Dermis blood vessel endothelial cell (primary cell): ENCODE results near the gene SRP68. TPM values are rescaled to one million over a fixed set of nuclear protein-coding genes. Genes with fewer than 3 reads are reported as not detected.
A peak's percentile ranks its signal among the peaks of the same experiment; 100 is the strongest.
"Not testable (repeated sequence)": the region's sequence is repeated elsewhere in the genome, so short reads cannot be mapped to it uniquely, and the experiment has no call there.

ENCODE experiments used
- DNase-seq: peaks from one replicate; pipeline ENCODE4 v3.0.0; 2010
- total RNA-seq: library from RNA; depleted of rRNA; stranded (reverse); fragments of >200 nt; gene quantifications from 2 replicates; pipeline ENCODE4 v1.2.3, GENCODE V29; 2014

Gene SRP68
- total RNA-seq, 1 donor from 2014 or later: 28.2 TPM

DNA sequence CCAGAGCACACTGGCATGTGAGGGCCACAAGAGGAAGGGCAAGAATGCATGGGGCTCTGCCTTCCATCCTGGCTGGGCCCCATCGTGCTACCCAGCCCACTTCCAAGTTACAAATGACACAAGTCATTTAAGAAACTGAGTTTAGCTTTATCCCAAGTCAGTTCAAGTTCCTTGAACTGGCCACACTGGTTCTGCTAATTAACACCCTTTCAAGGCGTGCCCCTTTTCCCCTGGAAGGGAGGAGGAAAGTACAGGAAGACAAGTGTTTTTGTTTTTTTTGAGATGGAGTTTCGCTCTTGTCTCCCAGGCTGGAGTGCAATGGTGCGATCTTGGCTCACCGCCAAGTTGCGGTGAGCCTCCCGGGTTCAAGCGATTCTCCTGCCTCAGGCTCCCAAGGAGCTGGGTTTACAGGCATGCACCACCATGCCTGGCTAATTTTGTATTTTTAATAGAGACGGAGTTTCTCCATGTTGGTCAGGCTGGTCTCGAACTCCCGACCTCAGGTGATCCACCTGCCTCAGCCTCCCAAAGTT, 27.8 kb downstream of the SRP68 start:
- DNase-seq: not testable (repeated sequence)

DNA sequence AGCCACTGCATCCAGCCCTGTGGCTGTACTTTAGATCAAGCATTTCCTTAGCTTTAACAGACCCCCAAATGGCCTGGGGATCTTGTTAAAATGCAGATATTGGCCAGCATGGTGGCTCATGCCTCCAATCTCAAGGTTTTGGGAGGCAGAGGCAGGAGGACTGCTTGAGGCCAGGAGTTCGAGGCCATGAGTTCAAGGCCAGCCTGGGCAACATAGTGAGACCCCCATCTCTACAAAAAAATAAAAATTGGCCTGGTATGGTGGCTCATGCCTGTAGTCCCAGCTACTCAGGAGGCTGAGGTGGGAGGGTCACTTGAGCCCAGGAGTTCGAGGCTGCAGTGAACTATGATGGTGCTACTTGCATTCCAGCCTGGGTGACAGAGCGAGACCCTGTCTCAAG, 29.4 kb downstream of the SRP68 start:
- DNase-seq: not testable (repeated sequence)

DNA sequence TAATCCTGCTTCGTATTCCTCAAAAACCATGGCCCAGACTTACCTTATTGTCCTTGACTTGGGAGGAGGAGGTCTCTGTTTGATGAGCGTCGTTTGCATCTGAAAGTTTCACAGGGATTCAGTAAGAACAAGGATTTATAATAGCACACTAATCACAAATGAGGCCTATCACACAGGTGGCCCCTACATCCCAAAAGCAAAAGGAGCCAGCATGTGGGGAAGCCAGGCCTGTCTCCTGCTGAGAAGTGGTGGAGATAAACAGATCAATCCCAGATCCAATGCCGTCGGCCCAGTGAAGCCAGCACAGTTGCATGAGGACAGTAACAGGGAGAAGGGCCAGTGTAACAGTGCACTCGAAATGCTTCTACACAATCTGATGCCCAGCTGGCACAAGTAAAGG, 31.9 kb downstream of the SRP68 start:
- DNase-seq: no peak

DNA sequence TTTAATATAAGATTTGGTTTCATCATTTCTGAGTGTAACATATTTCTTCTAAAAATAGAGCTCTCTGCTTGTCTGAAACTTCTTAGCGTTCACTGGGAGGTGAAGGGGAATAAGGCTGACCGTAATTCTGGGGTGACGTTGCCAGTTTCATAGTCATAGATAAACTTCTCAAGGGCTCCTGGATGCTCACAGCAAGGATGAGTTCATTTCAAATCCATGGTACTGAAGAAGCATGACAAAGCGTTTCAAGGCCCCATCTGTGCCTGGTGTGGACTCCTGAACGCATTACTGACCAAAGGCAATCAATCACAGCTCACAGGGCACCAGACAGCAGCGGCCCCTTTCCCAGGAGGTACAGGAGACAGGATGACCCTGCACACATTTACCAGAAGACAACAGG, 33.2 kb downstream of the SRP68 start:
- DNase-seq: no peak

DNA sequence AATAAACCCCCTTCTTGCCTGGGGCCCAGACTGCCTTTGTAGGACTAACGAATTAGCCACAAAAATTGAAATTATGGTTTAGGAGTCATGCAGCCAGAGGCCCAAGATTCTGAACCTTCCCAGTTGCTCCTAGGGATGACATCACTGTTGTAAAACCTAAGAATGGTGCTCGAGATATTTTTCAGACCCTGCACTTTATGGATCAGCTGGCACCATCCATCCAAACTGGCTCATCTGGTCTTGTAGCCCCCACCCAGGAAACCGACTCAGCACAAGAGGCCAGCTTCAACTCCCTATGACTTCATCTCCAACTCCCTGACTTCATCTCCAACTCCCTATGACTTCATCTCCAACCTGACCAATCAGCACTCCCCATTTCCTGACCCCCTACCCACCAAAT, 34.3 kb downstream of the SRP68 start:
- DNase-seq: no peak

DNA sequence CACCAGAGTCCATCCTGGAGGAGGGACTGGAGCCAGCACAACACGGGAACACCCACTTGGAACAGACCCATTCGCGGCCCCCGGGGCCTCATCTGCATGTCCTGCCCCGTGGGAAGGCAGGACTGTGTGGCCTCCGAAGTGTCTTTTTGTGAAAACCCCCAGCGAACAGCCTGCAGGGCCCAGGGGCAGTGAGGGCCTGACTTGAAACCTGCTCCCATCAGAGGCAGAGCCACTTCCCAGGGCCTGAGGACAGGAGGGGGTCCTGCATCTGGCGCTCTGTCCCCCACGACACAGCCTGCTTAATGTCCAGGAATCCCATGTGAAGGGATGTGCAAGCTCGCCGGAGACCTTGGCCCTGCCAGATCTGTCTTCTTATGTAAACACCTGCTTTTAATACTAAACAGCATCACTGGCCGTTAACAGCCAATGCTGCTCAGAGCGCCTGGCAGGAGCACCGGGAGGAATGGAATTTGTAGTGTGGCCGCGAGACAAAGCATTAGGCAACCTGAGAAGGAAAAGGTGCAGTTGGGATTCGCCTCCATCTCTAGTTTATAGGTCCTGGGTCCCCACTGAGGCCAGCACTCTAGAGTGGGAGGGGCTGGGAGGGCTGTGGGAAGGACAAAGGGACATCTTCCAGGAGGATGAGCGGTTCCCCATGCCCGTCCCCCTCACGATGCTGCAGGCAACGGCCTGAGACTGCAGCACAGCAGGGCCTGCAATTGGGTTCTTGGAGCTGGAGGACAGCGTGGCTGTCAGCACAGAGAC, 35.6 kb downstream of the SRP68 start:
- no peak for DNase-seq

DNA sequence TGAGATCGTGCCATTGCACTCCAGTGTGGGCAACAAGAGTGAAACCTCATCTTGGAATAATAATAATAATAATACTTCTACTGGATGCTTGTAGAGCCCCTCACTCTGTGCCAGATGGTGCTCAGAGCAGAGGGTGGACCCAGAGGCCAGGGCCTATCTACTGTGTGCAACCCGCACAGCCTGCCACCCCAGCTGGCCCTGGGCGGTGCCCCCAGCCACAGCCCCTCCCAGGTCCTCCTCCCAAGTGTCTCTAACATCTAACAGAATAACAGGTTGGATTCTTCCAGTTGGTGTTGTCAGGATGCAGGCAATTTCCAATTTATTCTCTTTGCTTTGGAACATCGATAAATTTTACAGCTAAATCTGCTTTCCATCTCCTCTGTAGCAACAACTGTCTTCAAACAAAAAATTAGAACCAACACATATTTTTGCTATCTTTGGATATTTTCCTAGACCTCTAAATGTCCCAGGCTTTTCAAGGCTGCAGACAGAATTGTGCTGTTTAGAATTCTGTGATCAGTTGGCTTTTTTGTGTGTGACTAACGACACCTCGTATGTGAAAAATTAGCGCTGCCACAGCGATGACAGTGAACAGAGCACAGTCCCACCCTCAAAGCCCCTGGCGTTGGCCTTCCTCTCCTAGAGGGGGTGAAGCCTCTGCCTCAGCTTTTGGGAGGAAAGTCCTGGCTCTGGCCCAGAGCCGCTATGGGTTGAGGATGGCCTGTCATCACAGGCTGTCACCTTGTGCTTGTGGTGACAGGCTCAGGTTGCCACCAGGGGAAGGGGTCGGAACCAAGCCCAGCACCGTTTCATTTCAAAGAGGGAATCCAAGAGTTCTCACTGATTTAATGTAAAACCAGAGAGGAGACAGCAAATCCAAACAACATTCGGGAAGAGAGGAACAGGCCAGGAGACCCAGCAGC, 37.6 kb downstream of the SRP68 start:
- DNase-seq: no peak

DNA sequence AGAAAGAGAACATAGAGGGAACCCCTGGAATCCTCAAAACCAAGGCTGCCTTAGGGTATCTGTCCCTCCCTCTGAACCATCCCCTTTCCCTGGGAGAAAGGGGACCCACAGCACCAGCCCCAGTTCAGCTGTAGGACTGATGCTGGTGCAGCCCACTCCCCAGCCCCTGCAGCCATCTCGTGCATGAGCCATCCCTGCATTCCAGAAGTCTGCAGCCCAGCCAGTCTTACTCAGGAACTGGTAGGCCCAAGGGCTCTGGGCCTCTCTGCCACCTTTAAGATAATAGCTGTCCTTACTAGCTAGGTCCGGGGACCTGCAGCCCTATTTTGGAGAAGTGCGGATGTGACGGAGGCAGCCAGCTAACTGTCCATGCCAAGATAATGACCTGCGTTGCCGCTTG, 39.2 kb downstream of the SRP68 start:
- DNase-seq: no peak

DNA sequence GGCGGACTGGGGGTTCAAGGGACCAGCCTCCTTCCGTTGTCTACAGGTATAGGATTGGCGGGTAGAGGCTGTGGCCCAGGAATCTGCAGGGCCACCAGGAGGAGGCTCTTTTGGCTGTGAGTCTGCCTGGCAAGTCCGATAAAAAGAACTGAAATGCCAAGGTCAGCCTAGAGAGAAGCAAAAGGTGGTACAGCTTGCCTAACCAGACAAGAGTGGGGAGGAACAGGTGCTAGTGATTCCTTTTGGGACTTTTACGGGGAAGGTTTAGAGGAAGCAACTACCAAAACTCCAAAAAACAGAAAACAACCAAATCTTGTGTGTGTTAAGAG, 39.6 kb downstream of the SRP68 start:
- DNase-seq: no peak

DNA sequence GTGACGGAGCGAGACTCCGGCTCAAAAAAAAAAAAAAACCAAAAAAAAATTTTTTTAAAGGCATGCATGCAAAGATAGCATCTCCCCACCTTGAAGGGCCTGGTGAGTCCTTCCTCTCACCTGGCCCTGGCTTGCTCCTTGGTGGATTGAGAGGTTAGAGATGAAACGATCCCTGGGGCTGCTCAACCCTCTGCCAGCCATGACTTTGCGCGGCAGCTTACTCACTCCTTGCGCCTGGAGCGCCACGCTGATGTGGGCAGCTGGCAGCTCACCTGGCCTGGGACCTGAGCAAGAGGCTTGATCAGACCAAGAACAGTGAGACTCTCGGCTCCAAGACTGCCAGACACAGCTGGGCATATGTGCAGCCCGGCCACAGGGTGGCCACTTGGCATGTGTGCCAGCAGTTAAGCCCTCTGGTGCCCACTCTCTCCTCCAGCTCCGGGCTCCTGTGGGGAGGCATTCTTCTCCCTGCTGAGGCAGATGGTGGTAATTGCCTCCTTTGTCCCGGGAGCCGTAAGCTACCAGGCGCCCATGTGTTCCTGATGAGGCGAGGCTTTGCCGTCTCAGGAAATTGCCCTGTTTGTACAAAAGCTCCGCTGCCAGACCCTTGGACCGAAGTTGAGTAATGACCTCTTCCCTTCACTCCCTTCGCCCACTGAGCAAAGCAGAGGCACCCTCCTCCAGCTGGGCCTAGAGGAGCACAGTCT, 40.1 kb downstream of the SRP68 start:
- DNase-seq: peak; percentile 43

DNA sequence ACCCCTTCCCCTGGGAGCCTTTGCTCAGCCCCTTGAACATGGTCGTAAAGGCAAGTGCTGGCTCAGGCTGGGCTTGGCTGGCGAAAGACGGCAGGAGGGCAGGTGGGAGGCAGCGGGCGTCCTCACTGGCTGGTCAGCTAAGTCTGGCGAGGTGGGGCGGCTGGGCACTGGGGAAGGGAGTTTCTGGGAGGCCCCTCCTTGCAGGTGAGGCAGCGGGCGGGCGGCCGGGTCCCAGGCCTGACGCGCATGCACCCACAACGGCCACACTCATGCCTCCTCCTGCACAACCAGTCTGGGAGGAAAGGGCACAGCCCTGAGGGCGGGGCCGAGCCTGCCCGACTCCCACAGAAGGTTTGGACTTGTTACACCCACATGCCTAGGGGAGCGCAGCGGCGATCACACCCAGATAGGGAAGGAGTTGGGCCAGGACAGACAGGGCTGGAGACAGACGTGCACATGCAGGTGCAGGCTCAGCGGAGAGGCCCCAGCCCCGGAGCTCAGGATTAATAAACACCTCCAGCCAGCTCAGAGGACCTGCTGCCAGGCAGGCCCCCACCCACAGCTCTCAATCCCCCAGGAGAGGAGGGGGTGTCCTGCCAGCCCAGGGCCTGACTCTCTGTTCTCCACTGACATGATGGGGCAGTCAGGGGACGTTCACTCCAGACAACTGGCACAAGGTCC, 45.0 kb downstream of the SRP68 start, which contains the start of gene EVPL:
EVPL (minus strand) TSS at position 148 of the 681 bp plus-strand sequence; CDS start at position 40, 108 bp downstream.
- DNase-seq: no peak

DNA sequence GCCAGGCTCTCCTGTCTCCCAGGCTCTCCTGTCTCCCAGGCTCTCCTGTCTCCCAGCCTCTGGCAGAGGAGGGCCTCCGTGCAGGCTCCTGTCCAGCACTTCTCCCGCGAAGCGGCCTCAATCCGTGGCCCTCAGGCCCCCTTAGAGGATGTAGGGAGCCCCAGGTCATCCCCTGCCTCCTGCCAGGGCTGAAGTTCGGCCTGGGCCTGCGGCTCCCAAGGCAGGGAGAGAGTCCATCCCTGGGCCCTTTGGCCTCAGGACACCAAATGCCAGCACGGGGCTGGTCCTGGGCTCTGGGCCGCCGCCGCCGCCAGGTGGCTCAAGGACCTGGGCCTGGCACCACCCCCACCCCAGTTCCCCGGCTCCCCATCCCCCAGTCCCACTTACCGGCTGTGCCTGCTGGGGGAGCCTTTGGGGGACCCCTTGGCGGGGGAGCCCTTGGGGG, 45.6 kb downstream of the SRP68 start:
- DNase-seq: no peak

DNA sequence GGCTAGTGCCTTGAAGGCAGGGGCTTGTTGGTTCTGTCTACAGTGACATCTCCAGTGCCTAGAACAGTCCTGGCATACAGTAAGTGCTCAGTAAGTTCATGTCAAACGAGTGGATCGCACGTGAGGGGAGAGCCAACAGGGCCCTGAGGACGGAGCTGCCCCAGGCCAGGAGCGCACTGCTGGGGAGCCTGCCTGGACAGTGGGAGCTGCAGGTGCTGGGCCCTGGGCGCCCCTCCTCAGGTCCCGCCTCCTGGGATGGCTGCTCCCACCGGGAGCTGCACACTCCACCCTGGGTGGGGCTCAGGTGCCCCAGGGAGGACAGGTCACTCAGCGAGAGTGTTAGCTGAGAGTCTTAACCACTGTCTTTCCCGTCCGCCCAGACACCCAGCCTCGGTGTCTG, 47.0 kb downstream of the SRP68 start:
- no peak for DNase-seq

DNA sequence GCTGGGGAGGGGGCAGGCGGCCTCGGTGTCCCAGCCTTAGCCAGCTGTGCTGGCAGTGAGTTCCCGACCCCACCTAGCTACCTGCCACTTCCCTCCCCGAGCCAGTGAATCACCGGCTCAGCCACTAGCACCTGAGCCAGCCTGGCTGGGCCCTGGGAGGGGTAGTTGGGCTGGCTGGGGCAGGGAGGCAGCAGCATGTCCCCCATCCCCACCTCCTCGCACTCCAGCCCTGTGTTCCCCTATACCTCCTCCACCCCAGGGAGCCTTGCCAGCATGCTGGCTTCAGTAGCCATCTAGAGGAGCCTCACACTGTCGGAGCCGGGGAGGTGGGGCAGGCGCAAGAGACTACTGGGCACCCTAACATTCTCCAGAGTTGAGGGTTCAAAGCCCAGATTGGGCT, 48.0 kb downstream of the SRP68 start:
- no peak for DNase-seq

DNA sequence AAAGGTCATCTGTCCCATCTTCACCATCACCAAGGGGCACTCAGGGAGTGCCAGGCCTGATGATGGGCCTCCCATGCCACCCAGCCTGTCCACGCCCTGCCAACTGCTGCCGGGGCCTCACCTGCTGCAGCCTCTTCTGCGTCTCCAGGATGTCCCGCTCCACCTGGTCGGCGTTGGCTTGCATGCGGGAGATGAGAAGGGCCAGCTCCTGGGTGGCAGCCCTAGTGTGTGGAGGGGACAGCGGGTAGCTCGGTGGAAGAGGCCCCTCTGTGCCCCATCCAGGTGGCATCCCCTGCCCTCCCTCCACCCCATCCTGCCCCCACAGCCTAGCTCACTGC, 48.4 kb downstream of the SRP68 start:
- no peak for DNase-seq

DNA sequence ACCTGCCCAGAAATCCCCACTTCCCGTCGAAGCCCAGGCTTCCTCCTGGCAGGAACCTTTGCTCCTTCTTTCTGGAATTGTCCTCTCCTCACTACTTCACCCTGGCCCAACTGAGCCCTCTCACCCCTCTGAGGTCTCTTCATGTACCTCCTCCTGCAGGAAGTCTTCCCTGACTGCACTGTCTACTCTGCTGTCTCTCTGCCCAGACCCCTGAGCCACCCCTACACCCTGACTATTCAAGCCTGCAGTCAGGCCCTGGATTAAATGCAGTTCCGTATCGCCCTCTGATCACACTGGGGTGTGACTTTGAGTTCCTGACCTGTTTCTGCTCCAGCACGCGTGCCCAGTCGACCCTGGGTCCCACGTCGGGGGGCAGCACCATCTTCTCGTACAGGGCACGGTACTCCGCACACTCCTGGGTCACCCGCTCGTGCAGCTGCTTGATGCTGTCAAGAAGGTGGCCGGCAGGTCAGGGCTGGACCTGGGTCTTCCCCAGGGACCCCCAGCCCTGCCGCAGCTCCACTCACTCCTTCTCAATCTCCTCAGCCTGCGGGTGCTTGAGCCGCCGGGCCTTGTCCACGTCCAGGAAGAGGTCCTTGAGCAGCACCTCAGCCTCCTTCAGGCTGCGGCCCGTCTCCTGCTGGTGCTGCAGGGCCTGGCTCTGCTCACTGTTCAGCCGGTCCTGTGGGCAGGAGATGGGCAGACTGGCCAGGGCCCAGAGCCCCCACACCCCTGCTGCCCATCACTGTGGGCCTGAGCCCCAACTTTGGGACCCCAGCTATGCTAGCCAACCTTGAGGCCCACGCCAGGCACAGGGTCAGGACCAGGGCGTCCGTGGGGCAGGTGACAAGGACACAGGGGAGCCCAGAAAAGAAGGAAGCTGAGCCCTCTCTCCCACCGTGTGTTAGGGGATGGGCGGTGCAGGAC, 49.1 kb downstream of the SRP68 start:
- no peak for DNase-seq

DNA sequence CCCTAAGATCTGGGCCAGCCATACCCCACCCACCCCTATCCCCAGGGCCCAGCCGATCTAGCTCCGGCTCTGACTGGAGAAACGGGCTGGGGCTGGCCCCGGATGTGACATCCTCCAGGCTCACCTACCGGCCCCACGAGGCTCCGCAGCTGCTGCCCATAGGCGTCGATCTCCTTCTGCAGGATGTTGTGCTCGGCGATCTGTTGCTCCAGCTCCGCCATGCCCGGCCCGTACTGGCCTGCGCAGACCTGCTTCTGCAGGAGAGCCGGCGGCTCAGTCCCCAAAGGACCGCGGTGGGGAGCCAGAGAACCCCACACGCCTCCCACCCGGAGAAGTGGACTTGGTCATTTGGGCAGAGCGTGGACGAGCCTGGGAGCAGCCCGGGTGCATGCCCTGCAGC, 50.0 kb downstream of the SRP68 start:
- no peak for DNase-seq

DNA sequence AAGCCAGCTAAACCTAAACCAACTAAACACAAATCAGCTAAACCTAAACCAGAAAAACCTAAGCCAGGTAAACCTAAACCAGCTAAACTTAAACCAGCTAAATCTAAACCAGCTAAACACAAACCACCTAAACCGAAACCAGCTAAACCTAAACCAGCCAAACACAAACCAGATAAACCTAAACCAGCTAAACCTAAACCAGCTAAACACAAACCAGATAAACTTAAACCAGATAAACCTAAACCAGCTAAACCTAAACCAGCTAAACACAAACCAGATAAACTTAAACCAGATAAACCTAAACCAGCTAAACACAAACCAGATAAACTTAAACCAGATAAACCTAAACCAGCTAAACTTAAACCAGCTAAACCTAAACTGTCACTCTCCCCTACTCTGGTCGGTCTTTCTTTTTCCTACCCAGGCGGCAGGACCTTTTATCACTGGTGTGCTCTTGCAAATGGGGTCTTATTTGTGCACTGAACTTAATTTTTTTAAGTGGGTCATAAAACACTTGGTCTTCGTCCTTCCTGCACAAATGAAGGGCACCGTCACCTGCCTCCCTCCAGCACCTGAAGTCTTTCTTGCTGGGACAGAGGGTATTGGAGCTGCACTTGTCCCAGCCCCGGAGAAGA, 52.4 kb downstream of the SRP68 start:
- DNase-seq: no peak

DNA sequence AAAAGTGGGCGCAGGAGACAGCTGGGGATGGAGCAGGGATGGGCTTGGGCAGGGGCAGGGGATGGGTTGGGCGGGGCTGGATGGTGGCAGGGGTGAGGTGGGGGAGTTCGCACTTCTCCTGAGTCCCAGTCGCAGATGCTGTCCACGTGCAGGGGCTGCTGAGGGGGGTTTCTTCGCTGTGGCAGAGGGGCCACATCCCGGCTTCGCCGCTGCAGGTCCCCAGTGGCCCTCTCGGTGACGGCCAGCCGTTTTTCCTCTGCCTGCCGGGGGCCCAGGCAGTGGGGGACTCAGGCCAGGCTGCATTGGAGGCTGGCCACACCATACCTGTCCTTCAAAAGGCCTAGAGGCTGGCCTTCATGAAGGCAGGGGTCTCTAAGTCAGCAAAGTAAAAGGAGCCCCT, 53.5 kb downstream of the SRP68 start:
- DNase-seq: no peak

DNA sequence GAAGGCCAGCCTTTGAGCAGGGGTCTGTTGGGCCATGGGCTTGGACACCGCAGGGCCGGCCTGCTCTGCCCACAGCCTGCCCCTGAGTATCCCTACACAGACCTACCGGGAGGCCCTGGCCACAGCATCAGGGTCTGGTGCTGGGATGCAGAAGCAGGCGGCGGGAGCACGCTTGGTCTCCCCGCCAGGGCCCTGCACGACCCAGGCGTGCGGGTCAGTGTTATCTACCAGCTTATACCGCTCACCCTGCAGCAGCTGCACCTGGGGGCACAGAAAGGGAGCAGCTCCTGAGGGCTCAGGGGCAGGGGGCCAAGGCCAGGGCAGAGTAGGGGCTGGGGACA, 54.0 kb downstream of the SRP68 start:
- no peak for DNase-seq
